A549 (cell line): ENCODE data around the gene MAGI2.

Experiments
- ATOH8 ChIP-seq: fragments of 250-450 bp; sonication (Bioruptor Pico); IDR thresholded peaks from 2 replicates; pipeline ENCODE4 v1.5.0; 2020; ENCODE audit warnings: low read depth, mild to moderate bottlenecking, moderate library complexity
- BHLHE40 ChIP-seq: IDR thresholded peaks from 2 replicates; pipeline ENCODE4 v1.6.1; 2012; ENCODE audit warnings: low read depth, low read length, inconsistent platforms
- CEBPB ChIP-seq, 2 experiments: fragments of >200 bp in 1 of 2; sonication (Bioruptor Twin) in 1 of 2; formaldehyde crosslinking in 1 of 2; IDR thresholded peaks; 2 replicates each; pipeline ENCODE4 v1.6.1; 2012 to 2016
- NFE2L2 ChIP-seq: fragments of 150-350 bp; conservative IDR thresholded peaks from 2 replicates; pipeline ENCODE4 v1.6.1; 2014; ENCODE audit warnings: low read length
- NR3C1 ChIP-seq: fragments of >200 bp; sonication (Bioruptor Twin); formaldehyde crosslinking; IDR thresholded peaks from 3 replicates; pipeline ENCODE4 v1.6.1; 2017
- POLR2A ChIP-seq: IDR thresholded peaks from 2 replicates; pipeline ENCODE4 v1.6.1; 2012; ENCODE audit warnings: mild to moderate bottlenecking, low read length
- RFX5 ChIP-seq: fragments of 450-650 bp; IDR thresholded peaks from 2 replicates; pipeline ENCODE4 v1.7.1; 2014; ENCODE audit warnings: antibody characterized with exemption, mild to moderate bottlenecking, moderate library complexity
- RNF2 ChIP-seq: fragments of 200-600 bp; sonication (generic); IDR thresholded peaks from 2 replicates; pipeline ENCODE4 v1.6.1; 2016; ENCODE audit warnings: low read depth, mild to moderate bottlenecking, antibody characterized with exemption, moderate library complexity, borderline replicate concordance
- SREBF2 ChIP-seq: fragments of 450-650 bp; IDR thresholded peaks from 2 replicates; pipeline ENCODE4 v1.6.1; 2014; ENCODE audit warnings: mild to moderate bottlenecking, moderate library complexity
- TF ChIP-seq, protein P1 (sequence below): fragments of 200-600 bp; sonication (generic); IDR thresholded peaks from 2 replicates; pipeline ENCODE4 v1.6.1; 2016; ENCODE audit warnings: antibody characterized with exemption, mild to moderate bottlenecking, moderate library complexity
- TF ChIP-seq, protein P2 (sequence below): fragments of >200 bp; sonication (Bioruptor Twin); formaldehyde crosslinking; IDR thresholded peaks from 3 replicates; pipeline ENCODE4 v1.5.1; 2016
- TF ChIP-seq, protein P3 (sequence below): IDR thresholded peaks from 2 replicates; pipeline ENCODE4 v1.6.1; 2012

GRCh38 chr7:79307376-79307775 lies 146.1 kb downstream of the MAGI2 start:
- TF ChIP-seq, protein P1, sequence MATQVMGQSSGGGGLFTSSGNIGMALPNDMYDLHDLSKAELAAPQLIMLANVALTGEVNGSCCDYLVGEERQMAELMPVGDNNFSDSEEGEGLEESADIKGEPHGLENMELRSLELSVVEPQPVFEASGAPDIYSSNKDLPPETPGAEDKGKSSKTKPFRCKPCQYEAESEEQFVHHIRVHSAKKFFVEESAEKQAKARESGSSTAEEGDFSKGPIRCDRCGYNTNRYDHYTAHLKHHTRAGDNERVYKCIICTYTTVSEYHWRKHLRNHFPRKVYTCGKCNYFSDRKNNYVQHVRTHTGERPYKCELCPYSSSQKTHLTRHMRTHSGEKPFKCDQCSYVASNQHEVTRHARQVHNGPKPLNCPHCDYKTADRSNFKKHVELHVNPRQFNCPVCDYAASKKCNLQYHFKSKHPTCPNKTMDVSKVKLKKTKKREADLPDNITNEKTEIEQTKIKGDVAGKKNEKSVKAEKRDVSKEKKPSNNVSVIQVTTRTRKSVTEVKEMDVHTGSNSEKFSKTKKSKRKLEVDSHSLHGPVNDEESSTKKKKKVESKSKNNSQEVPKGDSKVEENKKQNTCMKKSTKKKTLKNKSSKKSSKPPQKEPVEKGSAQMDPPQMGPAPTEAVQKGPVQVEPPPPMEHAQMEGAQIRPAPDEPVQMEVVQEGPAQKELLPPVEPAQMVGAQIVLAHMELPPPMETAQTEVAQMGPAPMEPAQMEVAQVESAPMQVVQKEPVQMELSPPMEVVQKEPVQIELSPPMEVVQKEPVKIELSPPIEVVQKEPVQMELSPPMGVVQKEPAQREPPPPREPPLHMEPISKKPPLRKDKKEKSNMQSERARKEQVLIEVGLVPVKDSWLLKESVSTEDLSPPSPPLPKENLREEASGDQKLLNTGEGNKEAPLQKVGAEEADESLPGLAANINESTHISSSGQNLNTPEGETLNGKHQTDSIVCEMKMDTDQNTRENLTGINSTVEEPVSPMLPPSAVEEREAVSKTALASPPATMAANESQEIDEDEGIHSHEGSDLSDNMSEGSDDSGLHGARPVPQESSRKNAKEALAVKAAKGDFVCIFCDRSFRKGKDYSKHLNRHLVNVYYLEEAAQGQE = no peak
- TF ChIP-seq, protein P2, sequence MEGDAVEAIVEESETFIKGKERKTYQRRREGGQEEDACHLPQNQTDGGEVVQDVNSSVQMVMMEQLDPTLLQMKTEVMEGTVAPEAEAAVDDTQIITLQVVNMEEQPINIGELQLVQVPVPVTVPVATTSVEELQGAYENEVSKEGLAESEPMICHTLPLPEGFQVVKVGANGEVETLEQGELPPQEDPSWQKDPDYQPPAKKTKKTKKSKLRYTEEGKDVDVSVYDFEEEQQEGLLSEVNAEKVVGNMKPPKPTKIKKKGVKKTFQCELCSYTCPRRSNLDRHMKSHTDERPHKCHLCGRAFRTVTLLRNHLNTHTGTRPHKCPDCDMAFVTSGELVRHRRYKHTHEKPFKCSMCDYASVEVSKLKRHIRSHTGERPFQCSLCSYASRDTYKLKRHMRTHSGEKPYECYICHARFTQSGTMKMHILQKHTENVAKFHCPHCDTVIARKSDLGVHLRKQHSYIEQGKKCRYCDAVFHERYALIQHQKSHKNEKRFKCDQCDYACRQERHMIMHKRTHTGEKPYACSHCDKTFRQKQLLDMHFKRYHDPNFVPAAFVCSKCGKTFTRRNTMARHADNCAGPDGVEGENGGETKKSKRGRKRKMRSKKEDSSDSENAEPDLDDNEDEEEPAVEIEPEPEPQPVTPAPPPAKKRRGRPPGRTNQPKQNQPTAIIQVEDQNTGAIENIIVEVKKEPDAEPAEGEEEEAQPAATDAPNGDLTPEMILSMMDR = no peak
- TF ChIP-seq CEBPB (IDR thresholded peaks at IDR 0.05) = no peak
- TF ChIP-seq POLR2A = no peak
- no peak for TF ChIP-seq RNF2
- TF ChIP-seq RFX5 = no peak
- no peak for TF ChIP-seq ATOH8 (CRISPR knock-in tag)
- TF ChIP-seq NFE2L2 = no peak
- TF ChIP-seq, protein P3, sequence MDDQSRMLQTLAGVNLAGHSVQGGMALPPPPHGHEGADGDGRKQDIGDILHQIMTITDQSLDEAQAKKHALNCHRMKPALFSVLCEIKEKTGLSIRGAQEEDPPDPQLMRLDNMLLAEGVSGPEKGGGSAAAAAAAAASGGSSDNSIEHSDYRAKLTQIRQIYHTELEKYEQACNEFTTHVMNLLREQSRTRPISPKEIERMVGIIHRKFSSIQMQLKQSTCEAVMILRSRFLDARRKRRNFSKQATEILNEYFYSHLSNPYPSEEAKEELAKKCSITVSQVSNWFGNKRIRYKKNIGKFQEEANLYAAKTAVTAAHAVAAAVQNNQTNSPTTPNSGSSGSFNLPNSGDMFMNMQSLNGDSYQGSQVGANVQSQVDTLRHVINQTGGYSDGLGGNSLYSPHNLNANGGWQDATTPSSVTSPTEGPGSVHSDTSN = no peak
- no peak for TF ChIP-seq SREBF2
- no peak for TF ChIP-seq BHLHE40
- no peak for TF ChIP-seq NR3C1
